DOHH2 (cell line): ENCODE results near the gene C12orf57.

Experiments used
- H3F3A ChIP-seq: fragments of 200-600 bp; sonication (generic), shearing (Covaris generic); 2 replicates; pipeline ENCODE4 v1.6.0; 2016; ENCODE audit warnings: antibody characterized with exemption, mild to moderate bottlenecking; ENCODE audit not compliant: control insufficient read depth, insufficient read depth
- H3K27ac ChIP-seq: fragments of 200-600 bp; sonication (generic); 2 replicates; pipeline ENCODE4 v1.5.1; 2014; ENCODE audit warnings: low read depth, mild to moderate bottlenecking, low read length, moderate library complexity
- H3K27me3 ChIP-seq: fragments of 200-600 bp; sonication (generic); 2 replicates; pipeline ENCODE4 v1.6.1; 2014; ENCODE audit warnings: mild to moderate bottlenecking, low read length, mixed read lengths; ENCODE audit not compliant: control insufficient read depth
- H3K36me3 ChIP-seq: fragments of 200-600 bp; sonication (generic); 2 replicates; pipeline ENCODE4 v1.6.1; 2014; ENCODE audit warnings: mild to moderate bottlenecking, low read length, moderate library complexity, mixed read lengths; ENCODE audit not compliant: control insufficient read depth
- H3K4me1 ChIP-seq: fragments of 200-600 bp; sonication (generic); 2 replicates; pipeline ENCODE4 v1.6.1; 2014; ENCODE audit warnings: mild to moderate bottlenecking, low read length, mixed read lengths; ENCODE audit not compliant: control insufficient read depth
- H3K4me2 ChIP-seq: fragments of 200-600 bp; sonication (generic); 2 replicates; pipeline ENCODE4 v1.6.0; 2014; ENCODE audit warnings: mild to moderate bottlenecking, low read length, moderate library complexity
- H3K4me3 ChIP-seq: fragments of 200-600 bp; sonication (generic); 2 replicates; pipeline ENCODE4 v1.5.1; 2014; ENCODE audit warnings: mild to moderate bottlenecking, low read length, mixed read lengths
- H3K79me2 ChIP-seq: fragments of 200-600 bp; sonication (generic); 2 replicates; pipeline ENCODE4 v1.6.1; 2014; ENCODE audit warnings: mild to moderate bottlenecking, low read length, mixed read lengths; ENCODE audit not compliant: control insufficient read depth
- H3K9me2 ChIP-seq: fragments of 200-600 bp; sonication (generic); replicated peaks from 2 replicates; pipeline ENCODE4 v1.6.1; 2014; ENCODE audit warnings: mild to moderate bottlenecking, low read length, mixed read lengths; ENCODE audit not compliant: control insufficient read depth
- H3K9me3 ChIP-seq: fragments of 200-600 bp; sonication (generic); 2 replicates; pipeline ENCODE4 v1.6.1; 2014; ENCODE audit warnings: antibody characterized with exemption, low read length, mixed read lengths; ENCODE audit not compliant: control insufficient read depth, insufficient read depth
- H4K20me1 ChIP-seq: fragments of 200-600 bp; sonication (generic); 2 replicates; pipeline ENCODE4 v1.6.0; 2014; ENCODE audit warnings: low read depth, mild to moderate bottlenecking, antibody characterized with exemption, low read length, moderate library complexity; ENCODE audit not compliant: control insufficient read depth, insufficient read depth
- EZH2phosphoT487 ChIP-seq: fragments of 200-600 bp; sonication (generic); IDR thresholded peaks from 2 replicates; pipeline ENCODE4 v1.6.1; 2017; ENCODE audit warnings: borderline replicate concordance, mild to moderate bottlenecking, antibody characterized with exemption, low read length, moderate library complexity, mixed read lengths
- TF ChIP-seq, protein P1 (sequence below): fragments of 200-600 bp; sonication (generic); IDR thresholded peaks from one replicate; pipeline ENCODE4 v1.5.1; 2014; ENCODE audit warnings: antibody characterized with exemption, mild to moderate bottlenecking, low read depth, low read length; ENCODE audit not compliant: poor library complexity, severe bottlenecking

The C12orf57 gene

DNA sequence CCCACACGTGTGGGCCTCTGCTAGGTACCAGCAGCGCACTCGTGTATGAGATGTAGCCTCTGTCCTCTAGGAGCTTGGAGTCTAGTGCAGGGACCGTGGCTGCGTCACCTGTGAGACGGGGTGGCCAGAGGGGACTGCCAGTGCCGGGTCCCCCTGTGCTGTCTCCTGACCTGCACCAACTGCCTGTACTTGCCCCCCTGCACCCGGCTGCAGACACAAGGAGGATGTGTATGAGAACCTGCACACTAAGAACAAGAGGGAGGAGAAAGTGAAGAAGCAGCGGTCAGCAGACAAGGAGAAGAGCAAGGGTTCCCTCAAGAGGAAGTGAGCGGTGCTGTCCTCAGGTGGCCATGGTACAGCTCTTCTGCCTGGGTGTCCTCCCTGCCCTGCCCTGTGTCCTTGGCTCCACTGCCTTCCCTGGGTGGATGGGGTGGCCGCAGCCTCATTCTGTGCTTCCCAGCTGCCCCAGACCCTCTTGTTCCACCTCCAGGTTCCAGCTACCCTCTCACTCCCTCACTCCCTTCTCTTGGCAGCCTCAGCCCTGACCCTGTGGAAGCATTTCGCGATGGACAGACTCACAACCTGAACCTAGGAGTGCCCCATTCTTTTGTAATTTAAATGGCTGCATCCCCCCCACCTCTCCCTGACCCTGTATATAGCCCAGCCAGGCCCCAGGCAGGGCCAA lies 16.9 kb downstream of the C12orf57 start:
- no peaks in the 10 kb centered on the region; the same call in none of the 2 replicates for H4K20me1 ChIP-seq
- H3K36me3 ChIP-seq: peaks cover 19% of the 10 kb centered on the region
- H3K9me2 ChIP-seq: no peaks in the 10 kb centered on the region
- H3F3A ChIP-seq: peaks cover 13% of the 10 kb centered on the region
- H3K4me1 ChIP-seq: peaks cover 73% of the 10 kb centered on the region
- H3K4me3 ChIP-seq: no peak overlapping the region
- peak overlapping the region; percentile 49 for H3K4me2 ChIP-seq
- no peak for TF ChIP-seq EZH2phosphoT487
- TF ChIP-seq, protein P1, sequence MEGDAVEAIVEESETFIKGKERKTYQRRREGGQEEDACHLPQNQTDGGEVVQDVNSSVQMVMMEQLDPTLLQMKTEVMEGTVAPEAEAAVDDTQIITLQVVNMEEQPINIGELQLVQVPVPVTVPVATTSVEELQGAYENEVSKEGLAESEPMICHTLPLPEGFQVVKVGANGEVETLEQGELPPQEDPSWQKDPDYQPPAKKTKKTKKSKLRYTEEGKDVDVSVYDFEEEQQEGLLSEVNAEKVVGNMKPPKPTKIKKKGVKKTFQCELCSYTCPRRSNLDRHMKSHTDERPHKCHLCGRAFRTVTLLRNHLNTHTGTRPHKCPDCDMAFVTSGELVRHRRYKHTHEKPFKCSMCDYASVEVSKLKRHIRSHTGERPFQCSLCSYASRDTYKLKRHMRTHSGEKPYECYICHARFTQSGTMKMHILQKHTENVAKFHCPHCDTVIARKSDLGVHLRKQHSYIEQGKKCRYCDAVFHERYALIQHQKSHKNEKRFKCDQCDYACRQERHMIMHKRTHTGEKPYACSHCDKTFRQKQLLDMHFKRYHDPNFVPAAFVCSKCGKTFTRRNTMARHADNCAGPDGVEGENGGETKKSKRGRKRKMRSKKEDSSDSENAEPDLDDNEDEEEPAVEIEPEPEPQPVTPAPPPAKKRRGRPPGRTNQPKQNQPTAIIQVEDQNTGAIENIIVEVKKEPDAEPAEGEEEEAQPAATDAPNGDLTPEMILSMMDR: no peak
- peaks cover 65% of the 10 kb centered on the region for H3K27me3 ChIP-seq
- no peak overlapping the region for H3K27ac ChIP-seq
- no peaks in the 10 kb centered on the region for H3K79me2 ChIP-seq
- H3K9me3 ChIP-seq: no peaks in the 10 kb centered on the region

DNA sequence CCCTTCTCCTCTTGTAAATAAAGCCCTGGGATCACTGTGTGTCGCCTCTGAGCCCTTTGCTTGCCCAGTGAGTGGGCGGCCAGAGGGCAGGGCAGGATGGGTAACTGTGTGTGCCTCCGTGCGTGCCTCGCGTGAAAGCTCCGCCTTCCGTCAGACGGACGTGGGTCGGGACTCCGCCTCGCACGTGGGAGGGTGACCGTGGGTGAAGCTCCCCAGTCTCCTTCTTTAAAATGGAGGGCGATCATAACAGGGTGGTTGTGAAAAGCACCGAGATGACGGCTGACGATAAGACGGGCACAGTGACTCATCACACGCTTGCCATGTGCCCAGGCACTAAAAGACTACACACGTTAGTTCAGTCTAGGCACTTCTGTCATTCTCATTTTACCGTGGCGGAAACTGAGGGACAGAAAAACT lies 17.5 kb downstream of the C12orf57 start:
- peaks cover 60% of the 10 kb centered on the region for H3K27me3 ChIP-seq
- H3K4me2 ChIP-seq: peak overlapping the region; percentile 49
- H3K36me3 ChIP-seq: peaks cover 24% of the 10 kb centered on the region
- H3K79me2 ChIP-seq: no peaks in the 10 kb centered on the region
- H4K20me1 ChIP-seq: no peaks in the 10 kb centered on the region; the same call in none of the 2 replicates
- peaks cover 68% of the 10 kb centered on the region for H3K4me1 ChIP-seq
- peak overlapping the region; percentile 19 for H3K4me3 ChIP-seq
- no peaks in the 10 kb centered on the region for H3K9me2 ChIP-seq
- H3K9me3 ChIP-seq: no peaks in the 10 kb centered on the region
- H3K27ac ChIP-seq: no peak overlapping the region
- no peak for TF ChIP-seq EZH2phosphoT487
- TF ChIP-seq, protein P1: no peak
- H3F3A ChIP-seq: peaks cover 19% of the 10 kb centered on the region

DNA sequence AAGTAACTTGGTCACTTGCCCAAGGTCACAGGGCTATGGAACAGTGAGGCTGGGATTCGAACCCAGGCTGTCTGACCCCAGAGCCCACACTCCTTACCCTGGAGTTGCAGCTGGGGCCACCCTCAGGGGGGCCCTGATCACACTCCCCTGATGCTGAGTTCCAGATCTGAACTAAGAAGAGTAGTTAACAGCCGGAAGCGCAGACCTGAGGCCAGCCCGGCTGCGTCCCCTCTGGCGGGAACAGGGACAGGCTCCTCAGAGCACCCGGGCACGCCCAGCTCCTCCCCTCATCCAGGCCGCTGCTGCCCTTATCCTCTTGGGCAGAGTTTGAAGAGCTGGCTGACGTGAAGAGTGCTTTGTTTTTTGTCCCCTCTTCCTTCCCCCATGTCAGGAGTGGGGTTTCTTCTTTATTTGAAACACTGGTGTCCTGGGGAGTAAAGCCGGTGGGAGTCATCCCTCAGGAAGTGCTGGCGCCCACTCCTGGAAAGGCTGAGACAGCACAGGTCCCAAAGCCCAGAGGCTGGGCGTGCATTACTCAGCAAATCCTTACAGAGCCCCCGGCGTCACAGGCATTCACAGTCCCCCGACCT lies 18.0 kb downstream of the C12orf57 start:
- H3K27ac ChIP-seq: no peak overlapping the region
- H3K79me2 ChIP-seq: no peaks in the 10 kb centered on the region
- peaks cover 55% of the 10 kb centered on the region for H3K27me3 ChIP-seq
- peak overlapping the region; percentile 19 for H3K4me3 ChIP-seq
- peaks cover 63% of the 10 kb centered on the region for H3K4me1 ChIP-seq
- no peaks in the 10 kb centered on the region for H3K9me3 ChIP-seq
- H4K20me1 ChIP-seq: no peaks in the 10 kb centered on the region; the same call in none of the 2 replicates
- H3K9me2 ChIP-seq: no peaks in the 10 kb centered on the region
- H3K4me2 ChIP-seq: peak overlapping the region; percentile 49
- H3F3A ChIP-seq: peaks cover 23% of the 10 kb centered on the region
- peaks cover 28% of the 10 kb centered on the region for H3K36me3 ChIP-seq
- no peak for TF ChIP-seq EZH2phosphoT487
- TF ChIP-seq, protein P1: peak; percentile 58
